ENCODE results near the gene TNS3.

Gene TNS3

DNA sequence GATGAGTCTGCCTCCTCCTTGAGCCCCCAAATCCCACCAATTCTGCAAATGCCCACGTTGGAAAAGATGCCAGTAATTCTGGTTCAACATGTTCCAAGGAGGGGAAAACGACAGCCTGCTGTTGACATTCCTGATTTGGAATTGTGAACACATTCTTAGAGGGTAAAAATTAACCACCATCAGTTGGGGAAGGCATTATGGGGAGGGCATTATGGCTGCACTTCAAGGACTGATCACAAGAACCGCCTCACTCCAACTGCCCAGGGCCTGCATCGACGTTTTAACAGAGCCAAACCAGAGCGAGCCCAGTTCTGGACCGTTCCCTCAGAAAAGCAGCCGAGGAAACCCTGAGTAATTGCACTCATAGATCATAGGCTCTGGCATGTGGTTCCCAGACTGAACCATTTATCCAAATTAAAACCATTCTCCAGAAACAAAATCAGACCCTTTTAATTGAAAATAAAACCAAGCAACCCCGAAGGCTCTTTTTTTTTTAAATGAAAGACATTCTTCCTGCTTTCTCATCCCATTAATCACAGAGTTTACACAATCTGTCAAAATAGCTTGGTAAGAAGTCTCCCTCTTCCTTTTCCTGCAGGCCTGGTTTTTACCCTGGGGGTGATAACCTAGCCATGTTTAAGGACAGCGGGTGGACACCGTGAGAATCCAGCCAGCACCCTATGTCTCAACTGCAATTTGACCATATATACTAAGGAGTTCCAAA, 8.0 kb downstream of the TNS3 start:
- TF ChIP-seq, protein P1, sequence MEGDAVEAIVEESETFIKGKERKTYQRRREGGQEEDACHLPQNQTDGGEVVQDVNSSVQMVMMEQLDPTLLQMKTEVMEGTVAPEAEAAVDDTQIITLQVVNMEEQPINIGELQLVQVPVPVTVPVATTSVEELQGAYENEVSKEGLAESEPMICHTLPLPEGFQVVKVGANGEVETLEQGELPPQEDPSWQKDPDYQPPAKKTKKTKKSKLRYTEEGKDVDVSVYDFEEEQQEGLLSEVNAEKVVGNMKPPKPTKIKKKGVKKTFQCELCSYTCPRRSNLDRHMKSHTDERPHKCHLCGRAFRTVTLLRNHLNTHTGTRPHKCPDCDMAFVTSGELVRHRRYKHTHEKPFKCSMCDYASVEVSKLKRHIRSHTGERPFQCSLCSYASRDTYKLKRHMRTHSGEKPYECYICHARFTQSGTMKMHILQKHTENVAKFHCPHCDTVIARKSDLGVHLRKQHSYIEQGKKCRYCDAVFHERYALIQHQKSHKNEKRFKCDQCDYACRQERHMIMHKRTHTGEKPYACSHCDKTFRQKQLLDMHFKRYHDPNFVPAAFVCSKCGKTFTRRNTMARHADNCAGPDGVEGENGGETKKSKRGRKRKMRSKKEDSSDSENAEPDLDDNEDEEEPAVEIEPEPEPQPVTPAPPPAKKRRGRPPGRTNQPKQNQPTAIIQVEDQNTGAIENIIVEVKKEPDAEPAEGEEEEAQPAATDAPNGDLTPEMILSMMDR (conservative IDR thresholded peaks at IDR 0.05; ENCODE audit: low read depth, low read length) = no peak
- peak; percentile 33 for DNase-seq (ENCODE audit: low read depth)
- H3K4me3 ChIP-seq (ENCODE audit: low read depth, low read length) = no peak overlapping the region

DNA sequence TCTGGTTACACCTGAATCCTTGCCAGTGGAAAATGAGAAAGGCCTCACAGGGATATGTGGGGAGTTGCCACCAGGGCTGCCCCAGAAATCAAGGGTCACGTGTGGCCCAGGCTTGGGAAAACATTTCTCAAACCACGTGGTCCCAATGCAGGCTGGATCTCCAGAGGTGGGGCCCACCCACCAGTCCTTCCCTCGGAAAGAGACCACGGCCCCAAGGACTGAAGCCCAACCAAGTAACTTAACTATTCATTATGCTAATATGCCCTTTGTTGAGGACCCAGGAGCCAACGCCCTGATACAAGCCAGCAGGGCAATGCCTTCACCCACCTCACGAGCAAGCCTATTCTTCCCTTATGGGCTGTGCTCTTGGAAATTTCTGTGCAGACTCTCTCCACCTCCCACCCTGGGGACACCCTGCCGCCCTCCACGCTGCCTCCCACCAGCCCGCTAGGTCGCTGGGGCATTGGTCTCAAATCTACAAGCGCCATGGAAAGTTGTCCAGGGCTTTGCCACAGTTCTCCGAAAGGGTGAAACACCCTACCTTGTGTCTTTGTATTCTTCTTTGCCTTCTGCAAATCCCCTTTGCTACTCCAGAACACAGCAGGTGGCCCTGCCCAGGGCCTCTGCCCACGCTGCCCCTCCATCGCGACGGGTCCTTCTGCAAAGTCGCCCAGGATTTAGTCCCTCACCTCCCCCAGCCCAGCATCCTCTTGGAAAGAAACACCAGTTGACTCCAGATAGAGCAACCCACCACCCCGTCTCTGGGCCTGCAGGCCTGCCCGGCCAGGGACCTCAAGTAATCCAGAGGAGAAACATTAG, 8.8 kb downstream of the TNS3 start:
- TF ChIP-seq, protein P1 (conservative IDR thresholded peaks at IDR 0.05; ENCODE audit: low read depth, low read length) = no peak
- H3K4me3 ChIP-seq (ENCODE audit: low read depth, low read length) = no peak overlapping the region
- no peak for DNase-seq (ENCODE audit: low read depth)

DNA sequence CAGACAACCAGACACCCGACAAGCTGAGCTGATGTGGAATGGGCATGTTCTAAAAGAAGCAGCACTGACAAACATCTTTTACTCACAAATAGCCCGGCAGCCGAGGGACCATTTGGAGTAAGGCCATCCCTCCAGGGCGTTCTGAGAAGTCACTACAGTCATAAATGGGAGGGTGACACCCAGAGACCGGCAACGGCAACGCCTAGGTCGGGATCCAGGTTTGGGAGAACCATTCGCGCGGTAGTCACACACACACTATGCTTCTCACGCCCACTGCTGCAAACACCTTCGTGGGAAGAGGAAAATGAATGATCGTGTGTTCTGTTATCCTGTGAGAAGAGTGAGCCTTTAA, 9.8 kb downstream of the TNS3 start:
- TF ChIP-seq, protein P1 (conservative IDR thresholded peaks at IDR 0.05; ENCODE audit: low read depth, low read length) = no peak
- DNase-seq (ENCODE audit: low read depth) = no peak
- H3K4me3 ChIP-seq (ENCODE audit: low read depth, low read length) = no peak overlapping the region

DNA sequence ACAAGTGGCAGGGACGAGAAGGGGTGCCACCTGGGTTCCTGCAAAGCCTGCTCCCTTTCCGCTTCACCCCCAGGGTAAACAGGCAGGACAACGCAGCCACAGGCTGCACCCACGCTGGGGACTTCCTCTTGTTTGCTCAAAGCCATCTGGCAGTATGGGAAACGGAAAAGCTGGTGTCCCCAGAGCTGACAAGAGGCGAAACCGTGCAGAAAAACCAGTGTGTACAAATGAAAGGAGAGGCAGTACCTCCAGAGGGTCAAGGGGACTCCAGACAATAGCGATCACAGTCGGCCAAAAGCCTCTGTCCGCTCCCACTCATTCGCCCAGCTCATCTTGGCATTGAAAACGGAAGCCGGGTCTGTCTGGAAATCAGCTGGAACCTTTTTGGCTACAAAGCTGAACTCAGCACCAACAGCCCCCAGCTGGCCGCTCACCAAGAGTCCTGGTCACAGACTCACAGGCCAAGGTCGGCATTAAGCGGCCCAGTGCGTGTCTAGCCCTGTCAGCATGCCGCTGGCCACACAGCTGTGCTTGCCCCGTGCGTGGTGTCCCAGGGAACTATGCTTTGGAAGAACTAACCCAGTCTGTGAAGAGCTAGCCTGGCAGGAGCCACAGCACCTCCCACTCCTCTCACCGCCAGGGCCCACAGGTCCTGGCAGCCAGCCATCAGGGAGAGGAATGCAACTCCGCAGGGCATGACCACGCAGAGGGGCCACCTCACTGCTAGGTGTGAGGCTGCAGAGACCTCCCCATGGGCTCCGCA, 10.4 kb downstream of the TNS3 start:
- DNase-seq (ENCODE audit: low read depth) = peak; percentile 69
- no peak overlapping the region for H3K4me3 ChIP-seq (ENCODE audit: low read depth, low read length)
- TF ChIP-seq, protein P1 (conservative IDR thresholded peaks at IDR 0.05; ENCODE audit: low read depth, low read length) = peak; percentile 14

DNA sequence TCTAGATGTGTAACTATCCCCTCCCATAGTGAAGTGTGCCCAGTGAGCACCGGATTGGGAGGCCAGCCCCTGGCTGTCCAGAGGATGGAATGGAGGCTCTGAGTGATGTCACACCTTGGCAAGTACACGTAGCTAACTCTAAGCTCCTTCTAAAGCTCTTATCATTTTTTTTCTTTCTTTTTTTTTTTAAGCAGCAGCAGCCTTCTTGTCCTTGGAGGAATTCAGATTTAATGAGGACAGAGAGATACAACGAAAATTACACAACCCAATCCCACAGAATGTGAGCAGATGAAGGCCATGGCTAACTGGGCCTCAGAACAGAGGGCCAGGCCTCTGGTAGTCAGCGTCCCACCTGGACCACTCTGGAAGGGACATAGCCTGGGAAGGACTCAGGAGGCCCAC, 11.3 kb downstream of the TNS3 start:
- DNase-seq (ENCODE audit: low read depth) = peak; percentile 67
- TF ChIP-seq, protein P1 (conservative IDR thresholded peaks at IDR 0.05; ENCODE audit: low read depth, low read length) = no peak
- H3K4me3 ChIP-seq (ENCODE audit: low read depth, low read length) = no peak overlapping the region

DNA sequence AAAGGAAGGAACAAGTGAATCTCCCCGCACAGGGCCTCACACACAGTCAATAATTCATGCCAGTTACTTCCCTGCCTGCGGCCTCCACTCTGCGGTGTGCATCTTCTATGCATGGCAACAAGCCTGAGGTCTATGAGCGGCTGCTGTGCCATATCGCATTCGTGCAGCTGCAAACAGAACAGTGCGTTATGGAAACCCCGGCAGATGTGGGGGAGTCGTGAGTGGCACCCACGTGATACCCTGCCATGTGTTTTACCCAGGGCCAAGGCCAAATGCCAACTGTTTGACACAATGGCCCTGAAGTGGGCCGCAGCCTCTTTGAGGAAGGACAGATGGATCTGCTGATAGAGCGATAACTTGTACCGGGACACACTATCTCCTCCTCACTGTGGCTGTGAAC, 13.4 kb downstream of the TNS3 start:
- no peak overlapping the region for H3K4me3 ChIP-seq (ENCODE audit: low read depth, low read length)
- no peak for DNase-seq (ENCODE audit: low read depth)
- TF ChIP-seq, protein P1 (conservative IDR thresholded peaks at IDR 0.05; ENCODE audit: low read depth, low read length) = no peak

All from choroid plexus epithelial cell (primary cell).